Glutamatergic neuron (in vitro differentiated cells): ENCODE measurements around the gene POU2F2. TPM values are rescaled to one million over a fixed set of nuclear protein-coding genes. Genes with fewer than 3 reads are reported as not detected.

Source experiments
- DNase-seq: peaks from one replicate; pipeline ENCODE4 v3.0.0; 2022
- H3K27ac Mint-ChIP-seq: one replicate; pipeline ENCODE4 v1.8.0; 2020; ENCODE audit warnings: mild to moderate bottlenecking, mixed read lengths, inconsistent platforms; ENCODE audit not compliant: unreplicated experiment
- H3K27me3 Mint-ChIP-seq: one replicate; pipeline ENCODE4 v1.8.0; 2020; ENCODE audit warnings: mild to moderate bottlenecking, moderate library complexity, mixed read lengths, inconsistent platforms; ENCODE audit not compliant: unreplicated experiment
- H3K36me3 Mint-ChIP-seq: one replicate; pipeline ENCODE4 v1.8.0; 2020; ENCODE audit warnings: mild to moderate bottlenecking, mixed read lengths, inconsistent platforms; ENCODE audit not compliant: unreplicated experiment
- H3K4me1 Mint-ChIP-seq: one replicate; pipeline ENCODE4 v1.8.0; 2020; ENCODE audit warnings: mild to moderate bottlenecking, low read depth, mixed read lengths, inconsistent platforms; ENCODE audit not compliant: unreplicated experiment
- H3K4me3 Mint-ChIP-seq: one replicate; pipeline ENCODE4 v1.8.0; 2020; ENCODE audit warnings: mild to moderate bottlenecking, mixed read lengths, inconsistent platforms; ENCODE audit not compliant: unreplicated experiment
- H3K9me3 Mint-ChIP-seq: one replicate; pipeline ENCODE4 v1.8.0; 2020; ENCODE audit warnings: mild to moderate bottlenecking, moderate library complexity, mixed read lengths, inconsistent platforms; ENCODE audit not compliant: unreplicated experiment
- total RNA-seq: library from RNA; stranded (reverse); fragmentation: NEBNext Ultra II Directional; extraction: Animal tissue kit (Norgen Biotek cat#: 25700); gene quantifications from one replicate; pipeline ENCODE4 v1.2.1, GENCODE V29; 2021; ENCODE audit not compliant: unreplicated experiment
- TF ChIP-seq, protein P1 (sequence below): fragments of 200-600 bp; sonication (generic); IDR thresholded peaks from one replicate; pipeline ENCODE4 v1.5.0; 2021; ENCODE audit not compliant: partially characterized antibody, unreplicated experiment

POU2F2 gene
- total RNA-seq, 1 donor from 2014 or later = 53.4 TPM

DNA sequence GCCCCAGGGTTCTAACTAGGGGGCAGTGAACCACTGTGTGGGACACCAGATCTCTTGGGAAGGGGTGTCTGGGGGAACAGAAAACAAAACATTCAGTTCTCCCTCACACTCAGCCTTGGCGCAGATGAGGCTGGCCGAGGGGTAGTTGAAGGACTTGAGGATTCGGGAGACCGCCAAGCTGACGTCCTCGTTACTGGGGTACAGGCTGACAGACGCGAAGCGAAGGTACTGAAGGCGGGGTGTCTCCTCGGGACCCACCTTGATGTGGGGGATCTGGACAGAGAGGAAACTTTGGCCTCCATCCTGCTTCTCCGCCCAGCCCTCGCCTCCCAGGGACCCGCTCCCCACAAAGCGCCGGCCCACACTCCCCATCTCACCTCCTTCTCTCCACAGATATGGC is 69.9 kb downstream of the POU2F2 start:
- H3K36me3 Mint-ChIP-seq = peaks cover 27% of the 10 kb centered on the region

DNA sequence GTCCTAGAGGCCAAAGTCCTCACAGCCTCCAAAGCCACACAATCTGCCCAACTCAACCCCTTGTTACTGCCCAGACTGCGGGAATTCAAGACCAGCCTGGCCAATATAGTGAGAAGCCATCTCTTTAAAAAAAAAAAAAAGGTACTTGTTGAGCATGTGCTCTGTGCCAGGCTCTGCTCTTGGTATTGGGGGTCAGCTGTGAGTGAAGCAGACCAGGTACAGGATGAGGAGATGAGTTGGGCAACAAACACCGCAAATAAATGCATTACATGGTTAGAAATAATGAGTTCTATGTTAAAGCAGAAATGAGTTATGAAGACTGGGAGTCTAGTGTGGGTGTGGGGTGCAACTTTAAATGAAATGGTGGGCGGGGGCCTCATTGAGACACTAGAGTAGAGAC is 72.1 kb downstream of the POU2F2 start:
- no peak overlapping the region for H3K4me3 Mint-ChIP-seq
- H3K36me3 Mint-ChIP-seq = peaks cover 38% of the 10 kb centered on the region
- H3K4me1 Mint-ChIP-seq = peaks cover 5% of the 10 kb centered on the region
- TF ChIP-seq, protein P1, sequence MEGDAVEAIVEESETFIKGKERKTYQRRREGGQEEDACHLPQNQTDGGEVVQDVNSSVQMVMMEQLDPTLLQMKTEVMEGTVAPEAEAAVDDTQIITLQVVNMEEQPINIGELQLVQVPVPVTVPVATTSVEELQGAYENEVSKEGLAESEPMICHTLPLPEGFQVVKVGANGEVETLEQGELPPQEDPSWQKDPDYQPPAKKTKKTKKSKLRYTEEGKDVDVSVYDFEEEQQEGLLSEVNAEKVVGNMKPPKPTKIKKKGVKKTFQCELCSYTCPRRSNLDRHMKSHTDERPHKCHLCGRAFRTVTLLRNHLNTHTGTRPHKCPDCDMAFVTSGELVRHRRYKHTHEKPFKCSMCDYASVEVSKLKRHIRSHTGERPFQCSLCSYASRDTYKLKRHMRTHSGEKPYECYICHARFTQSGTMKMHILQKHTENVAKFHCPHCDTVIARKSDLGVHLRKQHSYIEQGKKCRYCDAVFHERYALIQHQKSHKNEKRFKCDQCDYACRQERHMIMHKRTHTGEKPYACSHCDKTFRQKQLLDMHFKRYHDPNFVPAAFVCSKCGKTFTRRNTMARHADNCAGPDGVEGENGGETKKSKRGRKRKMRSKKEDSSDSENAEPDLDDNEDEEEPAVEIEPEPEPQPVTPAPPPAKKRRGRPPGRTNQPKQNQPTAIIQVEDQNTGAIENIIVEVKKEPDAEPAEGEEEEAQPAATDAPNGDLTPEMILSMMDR = no peak
- DNase-seq = no peak
- peaks cover 21% of the 10 kb centered on the region for H3K9me3 Mint-ChIP-seq
- H3K27me3 Mint-ChIP-seq = peaks cover 18% of the 10 kb centered on the region
- no peak overlapping the region for H3K27ac Mint-ChIP-seq

More for the DNA sequence above, 69.9 kb downstream of the POU2F2 start:
- Mint-ChIP-seq H3K4me1 (peaks cover 2% of the 10 kb centered on the region), H3K4me3 (no peak overlapping the region), H3K27me3 (peaks cover 12% of the 10 kb centered on the region), H3K27ac (no peak overlapping the region), H3K9me3 (peaks cover 15% of the 10 kb centered on the region)
- no peak for DNase-seq
- TF ChIP-seq, protein P1 = no peak

DNA sequence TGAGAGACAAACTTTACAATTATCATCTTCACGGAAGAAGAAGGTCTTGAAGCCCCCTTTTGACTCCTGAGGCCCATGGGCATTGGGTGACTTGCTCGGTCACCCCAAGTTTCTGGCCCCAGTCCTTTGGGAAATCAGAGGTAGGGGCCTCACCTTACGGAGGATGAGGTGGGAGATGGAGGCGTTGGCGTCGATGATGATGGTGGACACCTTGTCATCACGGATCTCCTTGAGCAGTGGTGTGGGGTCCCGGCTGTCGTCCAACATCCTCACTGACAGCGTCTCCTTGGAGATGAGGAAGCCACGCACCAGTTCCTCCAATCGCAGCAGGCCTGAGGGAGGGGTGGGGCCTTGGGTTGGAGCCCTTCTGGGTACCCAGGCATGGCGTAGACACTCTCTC is 73.0 kb downstream of the POU2F2 start:
- Mint-ChIP-seq H3K4me3 (no peak overlapping the region), H3K27me3 (peaks cover 25% of the 10 kb centered on the region), H3K36me3 (peaks cover 35% of the 10 kb centered on the region), H3K27ac (no peak overlapping the region), H3K9me3 (peaks cover 21% of the 10 kb centered on the region), H3K4me1 (peaks cover 8% of the 10 kb centered on the region)
- TF ChIP-seq, protein P1 = no peak
- DNase-seq = no peak

DNA sequence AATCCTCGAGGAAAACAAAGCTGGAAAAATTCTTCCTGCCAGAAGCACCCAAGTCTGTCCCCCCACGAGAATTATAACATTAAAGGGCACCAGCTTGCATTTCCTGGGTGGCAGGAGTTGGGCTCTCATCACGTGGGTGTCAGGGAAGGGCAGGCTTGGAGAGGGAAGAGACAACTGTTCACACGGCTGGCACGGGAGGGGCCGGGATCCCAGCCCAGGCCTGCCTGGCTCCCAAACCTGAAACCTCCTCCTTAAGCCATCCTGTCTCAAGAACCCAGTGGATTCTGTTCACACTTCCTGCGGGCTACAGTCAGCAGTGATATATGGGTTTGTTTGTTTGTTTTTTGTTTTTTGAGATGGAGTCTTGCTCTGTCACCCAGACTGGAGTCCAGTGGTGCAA is 74.4 kb downstream of the POU2F2 start:
- Mint-ChIP-seq H3K36me3 (peaks cover 24% of the 10 kb centered on the region), H3K4me1 (peaks cover 13% of the 10 kb centered on the region), H3K4me3 (no peak overlapping the region), H3K27me3 (peaks cover 21% of the 10 kb centered on the region), H3K9me3 (peaks cover 18% of the 10 kb centered on the region), H3K27ac (no peak overlapping the region)
- TF ChIP-seq, protein P1 = no peak
- DNase-seq = no peak

DNA sequence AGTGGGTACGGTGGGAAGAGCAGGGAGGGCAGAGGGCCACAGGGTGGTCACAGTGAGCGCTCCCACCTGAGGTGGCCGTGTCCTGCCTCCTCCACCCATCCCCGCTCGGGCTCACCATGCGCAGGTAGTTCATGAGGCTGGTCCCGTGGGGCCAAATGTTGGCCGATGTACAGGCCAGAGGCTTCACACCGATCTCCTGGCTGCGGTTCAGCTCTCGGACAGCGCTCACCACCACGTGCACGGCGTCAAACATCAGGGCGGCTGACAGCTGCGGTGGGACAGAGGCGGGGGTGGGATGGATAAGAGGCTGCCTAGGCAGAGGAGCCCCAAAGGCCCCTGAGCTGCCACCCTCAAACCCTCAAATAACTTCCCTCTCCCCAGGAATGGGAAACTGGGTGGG is 78.0 kb downstream of the POU2F2 start:
- peaks cover 13% of the 10 kb centered on the region for H3K9me3 Mint-ChIP-seq
- peaks cover 25% of the 10 kb centered on the region for H3K27me3 Mint-ChIP-seq
- peaks cover 11% of the 10 kb centered on the region for H3K36me3 Mint-ChIP-seq
- no peak overlapping the region for H3K27ac Mint-ChIP-seq
- DNase-seq = no peak
- H3K4me3 Mint-ChIP-seq = no peak overlapping the region
- H3K4me1 Mint-ChIP-seq = peaks cover 33% of the 10 kb centered on the region
- TF ChIP-seq, protein P1 = no peak
